Transverse colon (tissue), 4 donors: ENCODE measurements around the gene KSR1. TPM values are rescaled to one million over a fixed set of nuclear protein-coding genes. Genes with fewer than 3 reads are reported as not detected.
A peak's percentile ranks its signal among the peaks of the same experiment; 100 is the strongest.

Experiments used
- DNase-seq: peaks from one replicate; pipeline ENCODE4 v3.0.0-alpha.2; 2019
- H3K27ac ChIP-seq, 4 donors: fragments of 200-600 bp; sonication (generic); 2 replicates each; pipeline ENCODE4 v1.5.1; 2016 to 2018; ENCODE audit warnings: inconsistent platforms in 4 of 4
- H3K27me3 ChIP-seq: fragments of 200-600 bp; sonication (generic); 2 replicates; pipeline ENCODE4 v1.5.1; 2017; ENCODE audit warnings: inconsistent platforms
- H3K36me3 ChIP-seq, 4 donors: fragments of 200-600 bp; sonication (generic); 2 replicates each; pipeline ENCODE4 v1.5.1; 2017 to 2019; ENCODE audit warnings: inconsistent platforms in 4 of 4
- H3K4me1 ChIP-seq, 4 donors: fragments of 200-600 bp; sonication (generic); 2 replicates each; pipeline ENCODE4 v1.5.1; 2017 to 2020; ENCODE audit warnings: inconsistent platforms in 4 of 4
- H3K4me3 ChIP-seq, 4 donors: fragments of 200-600 bp; sonication (generic); 1 replicate in 1 of 4; 2 replicates in 3 of 4; pipeline versions ENCODE4 v1.5.1 to v1.6.1; 2017 to 2019; ENCODE audit warnings: inconsistent platforms in 4 of 4
- H3K9me3 ChIP-seq, 2 donors: fragments of 200-600 bp; sonication (generic); 2 replicates each; pipeline ENCODE4 v1.5.1; 2017 to 2019; ENCODE audit warnings: inconsistent platforms in 2 of 2
- EP300 ChIP-seq: sonication (generic); formaldehyde crosslinking; IDR thresholded peaks from one replicate; pipeline ENCODE4 v1.6.1; 2017; ENCODE audit warnings: antibody characterized with exemption, low read depth
- POLR2A ChIP-seq: fragments of 450-650 bp; IDR thresholded peaks from one replicate; pipeline ENCODE4 v1.6.1; 2016; ENCODE audit warnings: antibody characterized with exemption, mild to moderate bottlenecking, moderate library complexity
- POLR2AphosphoS5 ChIP-seq, 3 donors: sonication (generic); formaldehyde crosslinking; IDR thresholded peaks; one replicate each; pipeline ENCODE4 v1.6.1; 2016; ENCODE audit warnings: antibody characterized with exemption in 3 of 3
- WGBS, 2 donors: methylation state at CpG; one replicate each; pipeline ENCODE4 v1.1.5; 2018; ENCODE audit warnings: low coverage in 1 of 2; 5-methylcytosine and 5-hydroxymethylcytosine counted together
- in situ Hi-C, 4 donors: fragments of 200-750 bp; cut with MboI; loops; one replicate each; pipeline versions ENCODE4 v1.15.0 to v1.15.1; 2017; ENCODE audit warnings: low sequenced_read_pairs in 3 of 4, low pct_ligation_motif_present in 1 of 4, low pct_unique_long_range_greater_than_20kb in 1 of 4
- intact Hi-C: fragments of 100-400 bp; cut with DNase I; formaldehyde crosslinking; loops from one replicate; pipeline ENCODE4 v1.15.1; 2023; ENCODE audit warnings: low total_unique reads
- total RNA-seq, 4 donors: library from RNA; depleted of rRNA; stranded (reverse); fragments of >200 nt; gene quantifications; one replicate each; pipeline ENCODE4 v1.1.0, GENCODE V29; 2016
- TF ChIP-seq, protein P1 (sequence below), 5 experiments: fragments of 200-600 bp in 3 of 5; fragments of 450-650 bp in 2 of 5; sonication (generic) in 3 of 5; IDR thresholded peaks; 1 replicate in 2 of 5; 2 replicates in 3 of 5; pipeline ENCODE4 v1.5.1; 2016 to 2017; ENCODE audit warnings: antibody characterized with exemption in 5 of 5, inconsistent platforms in 3 of 5, mild to moderate bottlenecking in 2 of 5, moderate library complexity in 1 of 5

KSR1 gene
- total RNA-seq, 4 donors from 2014 or later, result 8.2 to 55.7 (median 30.9) TPM

DNA sequence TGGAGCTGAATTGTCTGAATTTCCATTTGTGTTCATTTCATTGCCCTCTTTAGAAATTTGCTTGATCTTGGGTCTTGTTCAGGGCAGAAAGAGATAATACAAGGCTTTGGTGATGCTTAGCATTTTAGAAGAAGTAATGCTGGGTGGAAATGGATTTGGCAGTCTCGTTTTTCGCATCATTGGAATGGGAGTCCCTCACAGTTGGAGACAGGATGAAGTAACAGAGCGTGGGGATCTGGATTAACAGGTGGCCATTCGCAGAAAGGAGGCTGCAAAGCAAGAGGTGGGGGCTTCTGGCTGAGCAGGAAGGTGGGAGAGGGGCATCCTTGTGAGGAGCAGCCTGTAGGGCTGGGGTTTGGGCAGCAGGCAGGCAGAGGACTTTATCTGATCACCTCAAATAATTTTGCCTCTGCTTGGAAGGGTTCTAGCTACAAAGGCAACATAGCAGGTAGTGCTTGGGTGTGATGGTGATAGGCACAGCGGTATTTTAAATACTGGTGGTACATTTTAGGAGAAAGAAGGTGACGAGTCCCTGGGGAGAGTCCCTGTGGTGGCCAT lies 17.0 kb downstream of the KSR1 start:
- no peak for TF ChIP-seq EP300
- TF ChIP-seq, protein P1, sequence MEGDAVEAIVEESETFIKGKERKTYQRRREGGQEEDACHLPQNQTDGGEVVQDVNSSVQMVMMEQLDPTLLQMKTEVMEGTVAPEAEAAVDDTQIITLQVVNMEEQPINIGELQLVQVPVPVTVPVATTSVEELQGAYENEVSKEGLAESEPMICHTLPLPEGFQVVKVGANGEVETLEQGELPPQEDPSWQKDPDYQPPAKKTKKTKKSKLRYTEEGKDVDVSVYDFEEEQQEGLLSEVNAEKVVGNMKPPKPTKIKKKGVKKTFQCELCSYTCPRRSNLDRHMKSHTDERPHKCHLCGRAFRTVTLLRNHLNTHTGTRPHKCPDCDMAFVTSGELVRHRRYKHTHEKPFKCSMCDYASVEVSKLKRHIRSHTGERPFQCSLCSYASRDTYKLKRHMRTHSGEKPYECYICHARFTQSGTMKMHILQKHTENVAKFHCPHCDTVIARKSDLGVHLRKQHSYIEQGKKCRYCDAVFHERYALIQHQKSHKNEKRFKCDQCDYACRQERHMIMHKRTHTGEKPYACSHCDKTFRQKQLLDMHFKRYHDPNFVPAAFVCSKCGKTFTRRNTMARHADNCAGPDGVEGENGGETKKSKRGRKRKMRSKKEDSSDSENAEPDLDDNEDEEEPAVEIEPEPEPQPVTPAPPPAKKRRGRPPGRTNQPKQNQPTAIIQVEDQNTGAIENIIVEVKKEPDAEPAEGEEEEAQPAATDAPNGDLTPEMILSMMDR (IDR thresholded peaks at IDR 0.05), result no peak
- no peak for TF ChIP-seq POLR2AphosphoS5 (IDR thresholded peaks at IDR 0.05)
- TF ChIP-seq POLR2A, result no peak
- peaks cover 11 to 19% (median 13%) of the 10 kb centered on the region in 4 donors for H3K4me1 ChIP-seq
- H3K4me3 ChIP-seq, result no peak overlapping the region
- no peaks in the 10 kb centered on the region for H3K27me3 ChIP-seq
- no peak for DNase-seq
- H3K36me3 ChIP-seq, result no peaks in the 10 kb centered on the region
- WGBS, 2 donors, result 81 to 89% methylated on average over 6 of the region's 6 CpGs
- intact Hi-C loops (no loop called here), in situ Hi-C loops (loop anchor here in 2 of 4 donors (25.0 kb wide), 3 partner anchors 111 to 236 kb away; no protein-coding TSS in a partner anchor)
- no peaks in the 10 kb centered on the region for H3K9me3 ChIP-seq
- peak overlapping the region; percentile 56 to 69 (median 59) for H3K27ac ChIP-seq

DNA sequence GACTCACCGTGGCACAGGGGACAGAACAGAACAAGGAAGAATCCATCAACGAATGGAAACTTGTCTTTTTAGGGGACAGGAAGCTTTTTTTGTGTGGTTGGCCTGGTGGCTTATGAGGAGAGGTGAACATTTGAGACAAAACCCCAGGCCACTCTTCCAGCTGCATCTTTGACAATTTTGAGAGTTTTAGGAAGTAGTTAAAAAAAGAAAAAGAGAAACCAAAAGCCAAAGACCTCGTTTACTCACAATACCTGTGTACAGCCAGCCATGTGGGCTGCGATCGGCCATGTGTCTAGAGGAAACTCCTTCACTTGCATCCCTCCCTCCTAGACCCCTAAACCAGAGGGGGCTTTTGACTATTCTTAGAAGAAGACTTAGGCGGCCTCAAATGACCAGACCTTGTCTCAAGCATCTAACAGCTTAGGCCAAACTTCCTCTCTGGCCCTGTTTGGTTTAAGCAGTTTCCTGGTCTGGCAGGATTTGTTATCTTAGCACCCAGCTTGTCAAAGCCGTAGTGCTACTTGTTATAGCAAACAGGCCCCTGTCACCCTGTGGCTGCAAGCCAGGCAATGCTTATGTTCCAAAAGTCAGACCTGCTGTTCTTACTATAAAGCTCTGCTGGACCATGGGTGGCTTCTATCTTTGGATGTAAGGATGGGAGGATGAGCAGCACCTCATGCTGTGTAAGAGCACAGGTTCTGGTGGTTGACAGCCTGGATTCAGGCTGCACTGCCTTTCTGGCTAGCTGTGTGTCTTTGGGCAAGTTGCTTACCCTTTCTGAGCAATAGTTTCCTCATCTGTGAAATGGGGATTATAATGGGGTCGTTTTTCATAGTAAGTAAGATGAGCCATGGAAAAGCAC lies 17.7 kb downstream of the KSR1 start:
- H3K4me3 ChIP-seq, result no peak overlapping the region
- H3K4me1 ChIP-seq, result peaks cover 11 to 19% (median 13%) of the 10 kb centered on the region in 4 donors
- peak overlapping the region; percentile 56 to 69 (median 59) for H3K27ac ChIP-seq
- H3K27me3 ChIP-seq, result no peaks in the 10 kb centered on the region
- intact Hi-C loops, result no loop called here
- in situ Hi-C loops, result loop anchor here in 2 of 4 donors (25.0 kb wide), 3 partner anchors 112 to 237 kb away; no protein-coding TSS in a partner anchor
- no peaks in the 10 kb centered on the region for H3K36me3 ChIP-seq
- TF ChIP-seq POLR2AphosphoS5 (IDR thresholded peaks at IDR 0.05), result peak in 1 of 3 donors; percentile 34
- TF ChIP-seq, protein P1 (IDR thresholded peaks at IDR 0.05), result no peak
- DNase-seq, result no peak
- 43 to 51% methylated on average over 4 to 8 of the region's 8 CpGs for WGBS, 2 donors
- no peaks in the 10 kb centered on the region for H3K9me3 ChIP-seq

- no peak for DNase-seq
- WGBS, 2 donors, result 73 to 87% methylated on average over 3 to 10 of the region's 10 CpGs
- H3K4me3 ChIP-seq, result no peak overlapping the region
- no peaks in the 10 kb centered on the region for H3K9me3 ChIP-seq
- no peaks in the 10 kb centered on the region for H3K36me3 ChIP-seq
- H3K27me3 ChIP-seq, result no peaks in the 10 kb centered on the region
- peaks cover 11 to 19% (median 13%) of the 10 kb centered on the region in 4 donors for H3K4me1 ChIP-seq
- no peak overlapping the region for H3K27ac ChIP-seq
- intact Hi-C loops, result no loop called here
- TF ChIP-seq POLR2AphosphoS5 (IDR thresholded peaks at IDR 0.05) (no peak), POLR2A (no peak), EP300 (no peak)
- TF ChIP-seq, protein P1 (IDR thresholded peaks at IDR 0.05), result no peak
- in situ Hi-C loops, result loop anchor here in 1 of 4 donors (25.0 kb wide), 1 partner anchor 112 kb away; no protein-coding TSS in a partner anchor
Observed at GRCh38 chr17:27475070-27475673, 18.9 kb downstream of the KSR1 start.
